D341Med (cell line): ENCODE data around the gene FRMD5.

Source experiments
- DNase-seq: peaks from one replicate; pipeline ENCODE4 v3.0.0; 2012; ENCODE audit warnings: low spot score

Gene FRMD5

GRCh38 chr15:43974852-43975251, 220.2 kb downstream of the FRMD5 start:
- DNase-seq = no peak

- DNase-seq = no peak
Observed at GRCh38 chr15:43969802-43970375, 225.2 kb downstream of the FRMD5 start.

GRCh38 chr15:43968551-43968950, 226.5 kb downstream of the FRMD5 start:
- DNase-seq = no peak

GRCh38 chr15:43966646-43967045, 228.4 kb downstream of the FRMD5 start:
- no peak for DNase-seq

GRCh38 chr15:43958861-43959330, 236.2 kb downstream of the FRMD5 start:
- no peak for DNase-seq

GRCh38 chr15:43957724-43958123, 237.3 kb downstream of the FRMD5 start:
- DNase-seq = no peak

- no peak for DNase-seq
Observed at GRCh38 chr15:43955140-43955539, 239.9 kb downstream of the FRMD5 start.

GRCh38 chr15:43954181-43954621, 240.9 kb downstream of the FRMD5 start:
- DNase-seq = no peak

- DNase-seq = no peak
Observed at GRCh38 chr15:43953402-43953801, 241.7 kb downstream of the FRMD5 start.

- DNase-seq = no peak
Observed at GRCh38 chr15:43950531-43950930, 244.5 kb downstream of the FRMD5 start.

- DNase-seq = no peak
Observed at GRCh38 chr15:43948691-43949325, 246.3 kb downstream of the FRMD5 start.

- DNase-seq = no peak
Observed at GRCh38 chr15:43943511-43943910, 251.6 kb downstream of the FRMD5 start.

GRCh38 chr15:43942194-43942593, 252.9 kb downstream of the FRMD5 start:
- DNase-seq = no peak

GRCh38 chr15:43941555-43941954, 253.5 kb downstream of the FRMD5 start:
- no peak for DNase-seq

GRCh38 chr15:43941071-43941470, 254.0 kb downstream of the FRMD5 start:
- DNase-seq = no peak

GRCh38 chr15:43939070-43939469, 256.0 kb downstream of the FRMD5 start:
- DNase-seq = peak; percentile 64

GRCh38 chr15:43934480-43934879, 260.6 kb downstream of the FRMD5 start:
- DNase-seq = no peak

- DNase-seq = peak; percentile 45
Observed at GRCh38 chr15:43932907-43933306, 262.2 kb downstream of the FRMD5 start.

- DNase-seq = no peak
Observed at GRCh38 chr15:43931790-43932435, 263.2 kb downstream of the FRMD5 start.

- DNase-seq = no peak
Observed at GRCh38 chr15:43931119-43931518, 264.0 kb downstream of the FRMD5 start.

GRCh38 chr15:43930556-43930955, 264.5 kb downstream of the FRMD5 start:
- no peak for DNase-seq

GRCh38 chr15:43930079-43930478, 265.0 kb downstream of the FRMD5 start:
- no peak for DNase-seq

- DNase-seq = no peak
Observed at GRCh38 chr15:43928152-43928551, 266.9 kb downstream of the FRMD5 start.
